Loucy (cell line): ENCODE results near the gene KIF14.

ENCODE experiments used
- EZH2phosphoT487 ChIP-seq: fragments of 200-600 bp; IDR thresholded peaks from 2 replicates; pipeline ENCODE4 v1.6.1; 2018; ENCODE audit warnings: antibody characterized with exemption, mild to moderate bottlenecking, moderate library complexity, borderline replicate concordance
- TF ChIP-seq, protein P1 (sequence below): fragments of 200-600 bp; sonication (generic); conservative IDR thresholded peaks from 2 replicates; pipeline ENCODE4 v1.5.1; 2014; ENCODE audit warnings: mild to moderate bottlenecking, antibody characterized with exemption, low read length

GRCh38 chr1:200631375-200631774 is 10.8 kb upstream of the KIF14 start:
- TF ChIP-seq, protein P1, sequence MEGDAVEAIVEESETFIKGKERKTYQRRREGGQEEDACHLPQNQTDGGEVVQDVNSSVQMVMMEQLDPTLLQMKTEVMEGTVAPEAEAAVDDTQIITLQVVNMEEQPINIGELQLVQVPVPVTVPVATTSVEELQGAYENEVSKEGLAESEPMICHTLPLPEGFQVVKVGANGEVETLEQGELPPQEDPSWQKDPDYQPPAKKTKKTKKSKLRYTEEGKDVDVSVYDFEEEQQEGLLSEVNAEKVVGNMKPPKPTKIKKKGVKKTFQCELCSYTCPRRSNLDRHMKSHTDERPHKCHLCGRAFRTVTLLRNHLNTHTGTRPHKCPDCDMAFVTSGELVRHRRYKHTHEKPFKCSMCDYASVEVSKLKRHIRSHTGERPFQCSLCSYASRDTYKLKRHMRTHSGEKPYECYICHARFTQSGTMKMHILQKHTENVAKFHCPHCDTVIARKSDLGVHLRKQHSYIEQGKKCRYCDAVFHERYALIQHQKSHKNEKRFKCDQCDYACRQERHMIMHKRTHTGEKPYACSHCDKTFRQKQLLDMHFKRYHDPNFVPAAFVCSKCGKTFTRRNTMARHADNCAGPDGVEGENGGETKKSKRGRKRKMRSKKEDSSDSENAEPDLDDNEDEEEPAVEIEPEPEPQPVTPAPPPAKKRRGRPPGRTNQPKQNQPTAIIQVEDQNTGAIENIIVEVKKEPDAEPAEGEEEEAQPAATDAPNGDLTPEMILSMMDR, result no peak
- no peak for TF ChIP-seq EZH2phosphoT487
